NCI-H1417 treated with DMSO at 0.1 percent for 48 hours (cell line): Measurements from ENCODE around the gene CFAP97.
"Not testable (repeated sequence)": the region's sequence is repeated elsewhere in the genome, so short reads cannot be mapped to it uniquely, and the experiment has no call there.

Experiments used
- DNase-seq: peaks from one replicate; lab custom pipeline; 2025; lab: John Stamatoyannopoulos, UW

Gene CFAP97

DNA sequence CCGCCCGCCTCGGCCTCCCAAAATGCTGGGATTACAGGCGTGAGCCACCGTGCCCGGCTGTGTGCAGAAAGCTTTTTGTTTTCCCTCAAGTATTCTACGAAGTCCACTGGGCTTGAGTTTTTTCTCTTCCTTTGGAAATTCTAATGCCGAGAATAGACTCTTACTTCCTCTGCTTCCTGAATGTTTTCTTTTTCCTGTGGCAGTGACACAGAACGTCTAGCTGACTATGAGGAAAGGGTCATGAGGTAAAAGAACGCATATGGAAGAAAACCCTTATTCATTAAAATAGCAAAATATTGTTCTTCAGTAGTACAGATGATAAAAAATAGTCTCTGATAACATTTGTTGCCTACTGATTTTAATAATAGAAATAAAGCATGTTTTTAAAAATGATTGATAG, 65.6 kb downstream of the CFAP97 start:
- no peak for DNase-seq

GRCh38 chr4:185137233-185137925, 66.4 kb downstream of the CFAP97 start:
- no peak for DNase-seq

- no peak for DNase-seq
These were observed 69.4 kb downstream of the CFAP97 start for GRCh38 chr4:185134307-185134869.

GRCh38 chr4:185128272-185129119, 75.3 kb downstream of the CFAP97 start:
- DNase-seq = no peak

GRCh38 chr4:185127021-185127925, 76.5 kb downstream of the CFAP97 start:
- DNase-seq = no peak

DNA sequence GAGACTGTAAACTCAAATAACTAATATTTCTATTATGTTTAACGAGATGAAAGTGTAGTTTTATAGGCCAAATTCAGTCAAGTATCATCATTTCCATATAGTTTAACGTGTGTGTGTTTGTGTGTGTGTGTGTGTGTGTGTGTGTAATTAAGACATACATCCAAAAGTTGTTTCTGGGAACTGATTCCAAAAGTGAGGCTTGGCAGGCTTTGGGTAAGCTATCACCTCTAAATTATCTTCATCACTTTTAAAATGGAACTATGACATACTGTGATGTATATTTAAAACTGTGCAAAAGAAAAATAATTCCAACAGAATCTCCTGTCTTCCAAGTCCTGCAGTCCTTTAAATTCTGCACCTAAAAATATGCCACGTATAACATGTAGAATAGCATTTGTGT, 79.8 kb downstream of the CFAP97 start:
- no peak for DNase-seq

- DNase-seq = no peak
These were observed 81.0 kb downstream of the CFAP97 start for GRCh38 chr4:185122681-185123345.

GRCh38 chr4:185120631-185120946, 83.2 kb downstream of the CFAP97 start:
- no peak for DNase-seq

DNA sequence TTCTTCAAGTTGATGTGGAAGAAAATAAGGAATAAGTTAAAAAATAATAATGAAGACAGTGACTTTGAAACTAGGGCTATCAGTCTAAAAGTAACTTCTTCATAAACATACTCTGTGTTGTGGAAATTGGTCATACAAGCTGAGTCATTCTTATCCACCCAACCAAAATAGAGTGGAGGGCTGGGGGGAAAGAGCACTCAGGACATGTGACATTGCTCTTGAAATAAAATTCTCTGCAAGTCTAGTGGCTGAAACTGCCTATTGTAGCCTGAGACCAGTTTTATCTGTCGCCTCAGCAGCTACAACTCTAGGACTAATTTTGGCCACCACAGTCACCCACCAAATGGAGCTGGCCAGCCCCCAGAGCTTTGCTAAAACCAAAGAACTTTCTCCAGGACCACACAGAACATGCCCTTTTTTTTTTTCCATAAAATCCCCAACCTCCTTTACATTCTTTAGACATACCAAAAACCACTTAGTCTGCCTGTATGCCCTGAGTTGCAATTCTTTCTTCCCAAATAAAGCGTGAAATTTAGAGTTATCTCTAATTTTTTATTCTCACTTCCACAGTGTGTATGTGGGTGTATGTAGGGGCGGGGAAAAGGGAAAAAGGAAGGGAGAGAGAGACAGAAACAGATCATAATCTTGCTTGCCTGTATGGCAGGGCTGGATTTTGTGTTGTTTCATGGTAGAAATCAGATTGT, 83.7 kb downstream of the CFAP97 start:
- no peak for DNase-seq

GRCh38 chr4:185119467-185119866, 84.3 kb downstream of the CFAP97 start:
- not testable (repeated sequence) for DNase-seq

- no peak for DNase-seq
These were observed 84.9 kb downstream of the CFAP97 start for GRCh38 chr4:185118876-185119275.

DNA sequence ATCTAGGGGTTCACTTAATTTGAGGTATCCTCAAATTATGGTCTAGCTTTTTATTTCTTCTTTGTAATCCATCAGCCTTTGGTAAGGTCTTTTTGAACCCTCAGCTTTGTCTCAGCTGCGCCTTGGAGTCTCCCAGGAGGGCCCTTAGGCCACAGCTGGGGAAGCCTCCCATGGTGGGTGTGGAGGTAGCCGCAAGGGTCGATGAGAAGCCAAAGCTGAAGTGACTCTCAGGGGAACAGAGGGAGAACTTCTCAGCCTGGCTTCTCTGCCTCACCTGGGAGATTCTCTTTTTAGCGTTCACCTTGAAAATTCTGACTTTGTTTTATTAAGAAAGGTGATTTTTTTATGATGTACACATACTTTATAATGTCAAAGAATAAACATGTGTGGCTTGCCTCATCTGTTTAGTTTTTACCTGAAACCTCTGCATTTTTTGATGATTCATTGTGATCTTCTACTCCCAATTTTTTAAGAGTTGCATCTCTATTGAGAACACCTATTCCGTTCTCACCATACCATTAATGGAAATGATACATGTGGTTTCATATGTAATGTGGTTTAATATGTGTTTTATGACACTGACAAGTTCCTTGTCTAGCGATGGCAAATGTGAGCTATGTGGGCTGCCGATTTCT, 86.4 kb downstream of the CFAP97 start:
- DNase-seq = no peak

GRCh38 chr4:185115827-185116232, 88.0 kb downstream of the CFAP97 start:
- no peak for DNase-seq

GRCh38 chr4:185113340-185113739, 90.5 kb downstream of the CFAP97 start:
- DNase-seq = no peak

DNA sequence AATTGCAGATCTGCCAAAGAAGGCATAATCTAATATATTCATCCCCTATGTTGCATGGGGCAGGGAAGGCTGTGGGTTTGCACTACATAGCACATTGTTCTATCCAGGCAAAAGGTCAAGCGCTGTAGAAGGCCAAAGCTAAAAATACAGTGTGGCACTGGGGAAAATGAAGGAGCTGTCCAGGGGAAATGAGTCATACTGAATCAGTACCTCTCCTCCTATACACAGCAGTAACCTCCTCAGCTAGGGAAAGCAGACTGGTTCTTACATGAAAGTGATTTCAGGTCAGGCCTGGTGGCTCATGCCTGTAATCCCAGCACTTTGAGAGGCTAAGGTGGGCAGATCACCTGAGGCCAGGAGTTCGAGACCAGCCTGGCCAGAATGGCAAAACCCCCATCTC, 91.7 kb downstream of the CFAP97 start:
- no peak for DNase-seq

GRCh38 chr4:185110375-185110823, 93.4 kb downstream of the CFAP97 start:
- DNase-seq = no peak

DNA sequence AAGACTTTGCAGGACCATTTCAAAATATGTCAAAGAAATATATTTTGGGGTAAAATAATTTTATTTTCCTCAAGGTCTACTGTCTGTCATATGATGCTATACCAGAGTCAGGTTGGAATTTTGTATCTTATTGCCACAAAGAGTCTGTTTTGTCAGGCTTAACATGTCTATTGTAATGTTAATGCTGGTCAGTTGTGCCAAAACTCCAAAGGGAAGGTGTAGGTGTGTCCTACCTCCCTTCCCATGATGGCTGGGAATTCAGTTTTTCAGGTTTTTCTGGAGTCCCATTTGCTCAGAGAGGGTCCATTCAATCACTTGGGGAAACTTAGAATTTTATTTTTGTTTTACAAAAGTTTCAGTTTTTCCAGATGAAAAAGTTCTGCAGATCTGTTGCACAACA, 94.1 kb downstream of the CFAP97 start:
- no peak for DNase-seq
